ENCODE results near the gene GPC4. TPM values are rescaled to one million over a fixed set of nuclear protein-coding genes. Genes with fewer than 3 reads are reported as not detected.

Gene GPC4
- total and polyA plus RNA-seq, 9 of the 15 experiments (the other 6 are each of a cell fraction or from before 2014, with no cell fraction given) = 0.11 TPM; not detected in 8

DNA sequence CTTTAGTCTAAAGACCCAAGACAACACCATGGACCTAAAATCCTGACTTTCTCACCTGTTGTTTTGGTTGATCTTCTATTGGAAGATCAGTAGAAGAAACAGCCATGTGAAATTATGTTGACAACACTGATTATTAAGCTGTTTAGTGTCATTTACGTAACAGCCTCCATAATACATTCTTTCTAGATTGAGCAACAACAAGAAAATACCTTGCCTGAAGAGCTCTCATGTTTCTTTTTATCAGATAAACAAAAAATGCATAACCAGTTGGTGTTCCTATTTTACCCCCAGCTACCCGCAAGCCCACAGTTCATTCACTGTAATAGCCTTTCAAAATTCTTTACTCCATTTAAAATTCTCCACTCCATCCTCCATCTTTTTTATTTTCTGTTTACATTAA lies 20.5 kb downstream of the GPC4 start (continued):
- no peak for TF ChIP-seq KLF13 (tag; IDR thresholded peaks at IDR 0.05; ENCODE audit: borderline replicate concordance, low read depth)
- no peak for TF ChIP-seq RHOXF2B (CRISPR knock-in tag; conservative IDR thresholded peaks at IDR 0.05)

DNA sequence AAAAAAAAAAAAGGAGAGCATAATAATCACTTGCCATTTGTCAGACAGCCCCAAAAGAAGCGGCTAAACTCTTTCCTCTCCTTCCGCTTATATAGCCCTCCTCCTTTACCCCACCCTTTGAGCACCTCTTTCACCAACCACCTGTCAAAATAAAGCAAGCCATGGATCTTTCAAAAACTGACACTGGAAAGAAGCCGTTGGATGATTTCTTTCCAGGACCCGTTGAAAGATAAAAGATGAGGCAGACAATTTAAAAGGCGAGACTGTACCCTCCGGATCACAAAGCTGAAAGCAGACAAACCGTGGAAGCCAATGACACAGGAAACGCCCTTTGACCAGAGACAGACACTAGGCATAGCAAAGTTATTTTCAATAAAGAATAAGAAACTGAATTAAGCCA lies 22.6 kb downstream of the GPC4 start:
- H3K27me3 ChIP-seq (ENCODE audit: control insufficient read depth in 2 of 2, insufficient read depth in 2 of 2, low read length in 2 of 2) = no peaks in the 10 kb centered on the region
- intact Hi-C loops (cut with micrococcal nuclease) = no loop called here
- ChIA-PET POLR2A (no interaction called here), CTCF (ENCODE audit: low intra/inter-chr PET ratio) (no interaction called here)
- H2AFZ ChIP-seq (ENCODE audit: low read depth, low read length) = no peak overlapping the region
- 0% methylated on average over 8 of the region's 8 CpGs for WGBS (ENCODE audit: insufficient coverage, low coverage, missing lambda C conversion rate)
- H3K27ac ChIP-seq (ENCODE audit: extremely low read depth, low read depth, low read length) = no peak overlapping the region
- in situ Hi-C loops (cut with MboI) = no loop called here
- no peak for DNase-seq (ENCODE audit: extremely low read depth in 1 of 4, low spot score in 3 of 4)
- H3K4me1 ChIP-seq (replicated peaks in 1 of 2; ENCODE audit: control insufficient read depth in 2 of 2, insufficient read depth in 2 of 2, low read length in 2 of 2) = no peaks in the 10 kb centered on the region
- no peaks in the 10 kb centered on the region for H3K9me1 ChIP-seq (ENCODE audit: control insufficient read depth, insufficient read depth, low read length)
- TF ChIP-seq MTA1 (IDR thresholded peaks at IDR 0.05; ENCODE audit: borderline replicate concordance) = no peak
- TF ChIP-seq, protein P1, sequence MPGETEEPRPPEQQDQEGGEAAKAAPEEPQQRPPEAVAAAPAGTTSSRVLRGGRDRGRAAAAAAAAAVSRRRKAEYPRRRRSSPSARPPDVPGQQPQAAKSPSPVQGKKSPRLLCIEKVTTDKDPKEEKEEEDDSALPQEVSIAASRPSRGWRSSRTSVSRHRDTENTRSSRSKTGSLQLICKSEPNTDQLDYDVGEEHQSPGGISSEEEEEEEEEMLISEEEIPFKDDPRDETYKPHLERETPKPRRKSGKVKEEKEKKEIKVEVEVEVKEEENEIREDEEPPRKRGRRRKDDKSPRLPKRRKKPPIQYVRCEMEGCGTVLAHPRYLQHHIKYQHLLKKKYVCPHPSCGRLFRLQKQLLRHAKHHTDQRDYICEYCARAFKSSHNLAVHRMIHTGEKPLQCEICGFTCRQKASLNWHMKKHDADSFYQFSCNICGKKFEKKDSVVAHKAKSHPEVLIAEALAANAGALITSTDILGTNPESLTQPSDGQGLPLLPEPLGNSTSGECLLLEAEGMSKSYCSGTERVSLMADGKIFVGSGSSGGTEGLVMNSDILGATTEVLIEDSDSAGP (CRISPR knock-in tag; IDR thresholded peaks at IDR 0.05) = no peak
- TF ChIP-seq CBX8 (IDR thresholded peaks at IDR 0.05; ENCODE audit: borderline replicate concordance, extremely low read depth, low read depth, low read length, poor library complexity, severe bottlenecking) = no peak
- TF ChIP-seq SOX6 (IDR thresholded peaks at IDR 0.05) = no peak
- no peak for TF ChIP-seq NFYB (IDR thresholded peaks at IDR 0.05; ENCODE audit: extremely low read depth, insufficient read length)
- TF ChIP-seq ZNF57 (CRISPR knock-in tag; IDR thresholded peaks at IDR 0.05) = no peak
- no peak for TF ChIP-seq ZNF644 (tag; IDR thresholded peaks at IDR 0.05; ENCODE audit: low read depth)
- no peak for TF ChIP-seq CEBPG (CRISPR knock-in tag; IDR thresholded peaks at IDR 0.05)
- no peak for TF ChIP-seq CEBPG (tag; conservative IDR thresholded peaks at IDR 0.05 in 1 of 2, IDR thresholded peaks at IDR 0.05 in 1 of 2)
- no peak for TF ChIP-seq DNMT1 (IDR thresholded peaks at IDR 0.05)
- no peak for TF ChIP-seq ZNF668 (CRISPR knock-in tag; IDR thresholded peaks at IDR 0.05)
- no peak for TF ChIP-seq TAF1 (IDR thresholded peaks at IDR 0.05; ENCODE audit: control insufficient read depth, extremely low read depth, insufficient read depth, low read length, severe bottlenecking)
- TF ChIP-seq, protein P2, sequence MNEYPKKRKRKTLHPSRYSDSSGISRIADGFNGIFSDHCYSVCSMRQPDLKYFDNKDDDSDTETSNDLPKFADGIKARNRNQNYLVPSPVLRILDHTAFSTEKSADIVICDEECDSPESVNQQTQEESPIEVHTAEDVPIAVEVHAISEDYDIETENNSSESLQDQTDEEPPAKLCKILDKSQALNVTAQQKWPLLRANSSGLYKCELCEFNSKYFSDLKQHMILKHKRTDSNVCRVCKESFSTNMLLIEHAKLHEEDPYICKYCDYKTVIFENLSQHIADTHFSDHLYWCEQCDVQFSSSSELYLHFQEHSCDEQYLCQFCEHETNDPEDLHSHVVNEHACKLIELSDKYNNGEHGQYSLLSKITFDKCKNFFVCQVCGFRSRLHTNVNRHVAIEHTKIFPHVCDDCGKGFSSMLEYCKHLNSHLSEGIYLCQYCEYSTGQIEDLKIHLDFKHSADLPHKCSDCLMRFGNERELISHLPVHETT (CRISPR knock-in tag; conservative IDR thresholded peaks at IDR 0.05 in 1 of 2, IDR thresholded peaks at IDR 0.05 in 1 of 2) = no peak
- no peak for TF ChIP-seq POLR3A (IDR thresholded peaks at IDR 0.05; ENCODE audit: borderline replicate concordance, extremely low read depth, insufficient read depth, insufficient read length)
- no peak for TF ChIP-seq ILF3 (IDR thresholded peaks at IDR 0.05; ENCODE audit: borderline replicate concordance)
- no peak for TF ChIP-seq GATAD2B (IDR thresholded peaks at IDR 0.05; ENCODE audit: borderline replicate concordance)
- no peak for TF ChIP-seq TAF15 (IDR thresholded peaks at IDR 0.05; ENCODE audit: low read depth, low read length)
- TF ChIP-seq CBFA2T2 (conservative IDR thresholded peaks at IDR 0.05) = no peak
- H3K9ac ChIP-seq (ENCODE audit: insufficient read depth in 1 of 2, low read depth in 2 of 2, low read length in 2 of 2) = no peak overlapping the region
- no peak overlapping the region for H3K4me3 ChIP-seq
- FAIRE-seq = no peak
- no peaks in the 10 kb centered on the region for H3K79me2 ChIP-seq (ENCODE audit: control insufficient read depth, insufficient read depth, low read length)
- H3K4me2 ChIP-seq (ENCODE audit: insufficient read depth, low read length) = no peak overlapping the region
- H4K20me1 ChIP-seq (replicated peaks; ENCODE audit: control insufficient read depth, insufficient read depth, low read length) = no peaks in the 10 kb centered on the region
- no peaks in the 10 kb centered on the region for H3K36me3 ChIP-seq (ENCODE audit: control insufficient read depth, insufficient read depth, low read length)
- no peak for ATAC-seq
- no TSS peak for BruUV-seq (replicated peaks)
- no peaks in the 10 kb centered on the region for H3K9me3 ChIP-seq (replicated peaks; ENCODE audit: control insufficient read depth, insufficient read depth, low read depth, low read length)

Measured in K562 (cell line).